Measurements from ENCODE around the gene CFAP69. TPM values are rescaled to one million over a fixed set of nuclear protein-coding genes. Genes with fewer than 3 reads are reported as not detected.
"Not testable (repeated sequence)": the region's sequence is repeated elsewhere in the genome, so short reads cannot be mapped to it uniquely, and the experiment has no call there.

Gene CFAP69
- total RNA-seq, 3 donors from 2014 or later (not counting 1 experiment from before 2014, with no cell fraction given): 0.13 TPM; not detected in 2

DNA sequence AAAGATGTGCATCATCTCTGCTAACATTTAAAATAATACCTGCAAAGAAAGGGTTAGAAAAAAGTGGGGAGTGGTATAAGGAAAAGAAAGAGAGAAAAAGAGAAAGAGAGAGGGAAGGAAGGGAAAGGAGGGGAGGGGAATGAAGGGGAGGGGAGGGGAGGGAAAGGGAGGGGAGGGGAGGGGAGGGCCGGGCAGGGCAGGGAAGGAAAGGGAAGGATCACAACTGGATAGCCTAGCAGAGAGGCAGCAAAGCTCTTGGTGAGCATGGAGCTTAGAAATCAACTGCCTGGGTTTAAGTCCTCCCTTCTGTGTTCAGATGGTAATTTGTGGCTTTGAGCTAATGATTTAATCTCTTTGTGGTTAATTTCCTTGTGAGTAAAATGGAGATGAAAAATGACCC, 81.5 kb downstream of the CFAP69 start:
- H3K27ac Mint-ChIP-seq: no peak overlapping the region
- Histone ChIP-seq H3K9me3 (ENCODE audit: control insufficient read depth, insufficient read depth, low read length) (no peaks in the 10 kb centered on the region), H3K4me1 (ENCODE audit: control insufficient read depth, insufficient read depth, low read length) (no peaks in the 10 kb centered on the region), H3K27ac (ENCODE audit: low read length) (no peak overlapping the region), H3K27me3 (ENCODE audit: control insufficient read depth, insufficient read depth, low read length) (peaks cover 15% of the 10 kb centered on the region), H3K4me3 (ENCODE audit: low read length) (no peak overlapping the region), H3K36me3 (ENCODE audit: control insufficient read depth, insufficient read depth, low read length) (no peaks in the 10 kb centered on the region)
- H3K36me3 Mint-ChIP-seq: no peaks in the 10 kb centered on the region
- 43% methylated on average over 1 of the region's 1 CpG for WGBS (ENCODE audit: insufficient coverage)
- DNase-seq (no peak), ATAC-seq (no peak)
- peaks cover 19 to 23% of the 10 kb centered on the region in 2 donors for H3K27me3 Mint-ChIP-seq (ENCODE audit: low read depth in 2 of 2)
- intact Hi-C loops (cut with micrococcal nuclease): no loop called here
- TF ChIP-seq, protein P1, sequence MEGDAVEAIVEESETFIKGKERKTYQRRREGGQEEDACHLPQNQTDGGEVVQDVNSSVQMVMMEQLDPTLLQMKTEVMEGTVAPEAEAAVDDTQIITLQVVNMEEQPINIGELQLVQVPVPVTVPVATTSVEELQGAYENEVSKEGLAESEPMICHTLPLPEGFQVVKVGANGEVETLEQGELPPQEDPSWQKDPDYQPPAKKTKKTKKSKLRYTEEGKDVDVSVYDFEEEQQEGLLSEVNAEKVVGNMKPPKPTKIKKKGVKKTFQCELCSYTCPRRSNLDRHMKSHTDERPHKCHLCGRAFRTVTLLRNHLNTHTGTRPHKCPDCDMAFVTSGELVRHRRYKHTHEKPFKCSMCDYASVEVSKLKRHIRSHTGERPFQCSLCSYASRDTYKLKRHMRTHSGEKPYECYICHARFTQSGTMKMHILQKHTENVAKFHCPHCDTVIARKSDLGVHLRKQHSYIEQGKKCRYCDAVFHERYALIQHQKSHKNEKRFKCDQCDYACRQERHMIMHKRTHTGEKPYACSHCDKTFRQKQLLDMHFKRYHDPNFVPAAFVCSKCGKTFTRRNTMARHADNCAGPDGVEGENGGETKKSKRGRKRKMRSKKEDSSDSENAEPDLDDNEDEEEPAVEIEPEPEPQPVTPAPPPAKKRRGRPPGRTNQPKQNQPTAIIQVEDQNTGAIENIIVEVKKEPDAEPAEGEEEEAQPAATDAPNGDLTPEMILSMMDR (IDR thresholded peaks at IDR 0.05): no peak
- H3K4me1 Mint-ChIP-seq: no peaks in the 10 kb centered on the region
- no peak overlapping the region for H3K4me3 Mint-ChIP-seq
- H3K9me3 Mint-ChIP-seq: no peaks in the 10 kb centered on the region

DNA sequence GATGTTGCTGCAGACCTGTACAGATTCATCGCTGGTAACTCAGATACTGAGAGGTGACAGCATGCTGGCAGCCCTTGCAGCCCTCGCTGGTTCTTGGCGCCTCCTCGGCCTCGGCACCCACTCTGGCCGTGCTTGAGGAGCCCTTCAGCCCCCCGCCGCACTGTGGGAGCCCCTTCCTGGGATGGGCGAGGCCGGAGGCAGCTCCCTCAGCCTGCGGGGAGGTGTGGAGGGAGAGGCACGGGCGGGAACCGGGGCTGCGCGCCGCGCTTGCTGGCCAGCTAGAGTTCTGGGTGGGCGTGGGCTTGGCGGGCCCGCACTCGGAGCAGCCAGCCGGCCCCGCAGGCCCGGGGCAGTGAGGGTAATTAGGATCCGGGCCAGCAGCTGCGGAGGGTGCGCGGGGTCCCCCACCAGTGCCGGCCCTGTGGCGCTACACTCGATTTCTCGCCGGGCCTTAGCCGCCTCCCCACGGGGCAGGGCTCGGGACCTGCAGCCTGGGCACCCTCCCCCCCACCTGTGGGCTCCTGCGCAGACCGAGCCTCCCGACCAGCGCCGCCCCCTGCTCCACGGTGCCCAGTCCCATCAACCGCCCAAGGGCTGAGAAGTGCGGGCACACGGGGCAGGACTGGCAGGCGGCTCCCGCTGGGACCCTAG, 89.3 kb downstream of the CFAP69 start:
- Histone ChIP-seq H3K27me3 (ENCODE audit: control insufficient read depth, insufficient read depth, low read length) (peaks cover 2% of the 10 kb centered on the region), H3K4me3 (ENCODE audit: low read length) (no peak overlapping the region), H3K27ac (ENCODE audit: low read length) (no peak overlapping the region), H3K4me1 (ENCODE audit: control insufficient read depth, insufficient read depth, low read length) (no peaks in the 10 kb centered on the region), H3K9me3 (ENCODE audit: control insufficient read depth, insufficient read depth, low read length) (no peaks in the 10 kb centered on the region), H3K36me3 (ENCODE audit: control insufficient read depth, insufficient read depth, low read length) (no peaks in the 10 kb centered on the region)
- DNase-seq: no peak
- Mint-ChIP-seq H3K27me3 (ENCODE audit: low read depth in 2 of 2) (peaks cover 8 to 29% of the 10 kb centered on the region in 2 donors), H3K4me1 (no peaks in the 10 kb centered on the region), H3K4me3 (no peak overlapping the region), H3K9me3 (no peaks in the 10 kb centered on the region), H3K36me3 (no peaks in the 10 kb centered on the region), H3K27ac (no peak overlapping the region)
- WGBS (ENCODE audit: insufficient coverage): 95% methylated on average over 48 of the region's 48 CpGs
- intact Hi-C loops (cut with micrococcal nuclease): no loop called here
- TF ChIP-seq, protein P1 (IDR thresholded peaks at IDR 0.05): no peak
- ATAC-seq: no peak

DNA sequence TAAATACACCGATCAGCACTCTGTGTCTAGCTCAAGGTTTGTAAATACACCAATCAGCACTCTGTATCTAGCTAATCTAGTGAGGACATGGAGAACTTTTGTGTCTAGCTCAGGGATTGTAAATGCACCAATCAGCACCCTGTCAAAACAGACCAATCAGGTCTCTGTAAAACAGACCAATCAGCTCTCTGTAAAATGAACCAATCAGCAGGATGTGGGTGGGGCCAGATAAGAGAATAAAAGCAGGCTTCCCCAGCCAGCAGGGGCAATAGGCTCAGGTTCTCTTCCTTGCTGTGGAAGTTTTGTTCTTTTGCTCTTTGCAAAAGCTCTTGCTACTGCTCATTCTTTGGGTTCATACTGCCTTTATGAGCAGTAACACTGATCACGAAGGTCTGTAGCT, 90.0 kb downstream of the CFAP69 start:
- H3K36me3 ChIP-seq (ENCODE audit: control insufficient read depth, insufficient read depth, low read length); H3K4me1 Mint-ChIP-seq; ATAC-seq; H3K36me3 Mint-ChIP-seq; H3K4me1 ChIP-seq (ENCODE audit: control insufficient read depth, insufficient read depth, low read length); DNase-seq; H3K27ac ChIP-seq (ENCODE audit: low read length); H3K9me3 ChIP-seq (ENCODE audit: control insufficient read depth, insufficient read depth, low read length); H3K27me3 ChIP-seq (ENCODE audit: control insufficient read depth, insufficient read depth, low read length); H3K4me3 Mint-ChIP-seq; intact Hi-C loops (cut with micrococcal nuclease); H3K27ac Mint-ChIP-seq; H3K9me3 Mint-ChIP-seq; H3K4me3 ChIP-seq (ENCODE audit: low read length): not testable (repeated sequence)
- peaks cover 8 to 29% of the 10 kb centered on the region in 2 donors for H3K27me3 Mint-ChIP-seq (ENCODE audit: low read depth in 2 of 2)
- WGBS (ENCODE audit: insufficient coverage): 73% methylated on average over 2 of the region's 2 CpGs

DNA sequence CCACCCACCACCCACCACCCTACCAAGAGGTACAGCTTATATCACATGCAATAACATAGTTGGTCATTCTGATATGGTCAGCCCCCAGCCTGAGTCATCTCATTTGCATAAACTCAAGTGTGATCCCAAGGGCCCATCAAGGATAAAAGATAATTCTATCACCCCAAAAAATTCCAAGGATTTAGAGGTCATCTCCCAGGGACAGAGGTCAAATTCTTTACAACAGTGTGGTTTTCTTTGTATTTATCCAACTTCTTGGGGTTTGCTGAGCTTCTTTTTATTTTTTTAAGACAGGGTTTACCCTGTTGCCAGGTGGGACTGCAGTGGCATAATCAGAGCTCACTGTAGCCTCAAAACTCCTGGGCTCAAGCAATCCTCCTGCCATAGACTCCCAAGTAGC, 92.1 kb downstream of the CFAP69 start:
- Mint-ChIP-seq H3K4me1 (no peaks in the 10 kb centered on the region), H3K36me3 (no peaks in the 10 kb centered on the region), H3K9me3 (no peaks in the 10 kb centered on the region), H3K4me3 (no peak overlapping the region), H3K27ac (no peak overlapping the region), H3K27me3 (ENCODE audit: low read depth in 2 of 2) (peaks cover 3 to 26% of the 10 kb centered on the region in 2 donors)
- TF ChIP-seq, protein P1 (IDR thresholded peaks at IDR 0.05): no peak
- H3K4me3 ChIP-seq (ENCODE audit: low read length): no peak overlapping the region
- DNase-seq (no peak), ATAC-seq (no peak)
- no peaks in the 10 kb centered on the region for H3K9me3 ChIP-seq (ENCODE audit: control insufficient read depth, insufficient read depth, low read length)
- H3K27ac ChIP-seq (ENCODE audit: low read length): no peak overlapping the region
- intact Hi-C loops (cut with micrococcal nuclease): no loop called here
- no peaks in the 10 kb centered on the region for H3K36me3 ChIP-seq (ENCODE audit: control insufficient read depth, insufficient read depth, low read length)
- H3K27me3 ChIP-seq (ENCODE audit: control insufficient read depth, insufficient read depth, low read length): no peaks in the 10 kb centered on the region
- no peaks in the 10 kb centered on the region for H3K4me1 ChIP-seq (ENCODE audit: control insufficient read depth, insufficient read depth, low read length)

Data from natural killer cell (primary cell).